Neuron (in vitro differentiated cells): ENCODE results near the gene RPS19.

Experiments
- H2AFZ ChIP-seq: one replicate; pipeline ENCODE4 v1.6.1; 2013; ENCODE audit warnings: low read depth, mild to moderate bottlenecking, inconsistent platforms, low read length, moderate library complexity
- H3K27me3 ChIP-seq: one replicate; pipeline ENCODE4 v1.6.1; 2013; ENCODE audit warnings: low read length; ENCODE audit not compliant: insufficient read depth
- H3K36me3 ChIP-seq: one replicate; pipeline ENCODE4 v1.6.1; 2013; ENCODE audit warnings: low read length; ENCODE audit not compliant: insufficient read depth
- H3K4me1 ChIP-seq: one replicate; pipeline ENCODE4 v1.6.1; 2013; ENCODE audit warnings: low read length; ENCODE audit not compliant: insufficient read depth
- H3K4me3 ChIP-seq: 2 replicates; pipeline ENCODE4 v1.5.1; 2013; ENCODE audit warnings: mild to moderate bottlenecking, low read length, moderate library complexity
- H3K9me3 ChIP-seq: one replicate; pipeline ENCODE4 v1.6.1; 2013; ENCODE audit warnings: low read length

Gene RPS19

GRCh38 chr19:41888926-41889325 is 28.9 kb downstream of the RPS19 start:
- Histone ChIP-seq H2AFZ (no peak overlapping the region), H3K9me3 (no peaks in the 10 kb centered on the region), H3K4me1 (no peaks in the 10 kb centered on the region), H3K36me3 (peaks cover 10% of the 10 kb centered on the region), H3K27me3 (no peaks in the 10 kb centered on the region), H3K4me3 (no peak overlapping the region)

GRCh38 chr19:41889896-41890295 is 29.8 kb downstream of the RPS19 start:
- Histone ChIP-seq H2AFZ (no peak overlapping the region), H3K4me1 (no peaks in the 10 kb centered on the region), H3K36me3 (peaks cover 10% of the 10 kb centered on the region), H3K9me3 (no peaks in the 10 kb centered on the region), H3K27me3 (no peaks in the 10 kb centered on the region), H3K4me3 (no peak overlapping the region)

GRCh38 chr19:41890936-41891335 is 30.9 kb downstream of the RPS19 start:
- Histone ChIP-seq H3K9me3 (no peaks in the 10 kb centered on the region), H3K27me3 (no peaks in the 10 kb centered on the region), H3K36me3 (peaks cover 13% of the 10 kb centered on the region), H3K4me1 (no peaks in the 10 kb centered on the region), H3K4me3 (no peak overlapping the region), H2AFZ (no peak overlapping the region)

- no peaks in the 10 kb centered on the region for H3K4me1 ChIP-seq
Observed at GRCh38 chr19:41892173-41892902, 32.3 kb downstream of the RPS19 start.

GRCh38 chr19:41893899-41894298 is 33.8 kb downstream of the RPS19 start:
- Histone ChIP-seq H3K4me1 (no peaks in the 10 kb centered on the region), H3K9me3 (no peaks in the 10 kb centered on the region), H2AFZ (no peak overlapping the region), H3K36me3 (peaks cover 20% of the 10 kb centered on the region), H3K4me3 (no peak overlapping the region), H3K27me3 (no peaks in the 10 kb centered on the region)

More at GRCh38 chr19:41892173-41892902, 32.3 kb downstream of the RPS19 start:
- H3K27me3 ChIP-seq, result no peaks in the 10 kb centered on the region
- no peak overlapping the region for H2AFZ ChIP-seq
- H3K9me3 ChIP-seq, result no peaks in the 10 kb centered on the region
- H3K4me3 ChIP-seq, result no peak overlapping the region
- H3K36me3 ChIP-seq, result peaks cover 13% of the 10 kb centered on the region

- Histone ChIP-seq H3K9me3 (no peaks in the 10 kb centered on the region), H3K36me3 (peaks cover 18% of the 10 kb centered on the region), H3K4me1 (no peaks in the 10 kb centered on the region), H3K4me3 (no peak overlapping the region), H3K27me3 (no peaks in the 10 kb centered on the region), H2AFZ (no peak overlapping the region)
Observed at GRCh38 chr19:41894350-41894749, 34.3 kb downstream of the RPS19 start.

- Histone ChIP-seq H3K36me3 (peaks cover 10% of the 10 kb centered on the region), H3K4me3 (no peak overlapping the region)
Observed at GRCh38 chr19:41895745-41896580, 35.9 kb downstream of the RPS19 start.

GRCh38 chr19:41896581-41896942 is 36.5 kb downstream of the RPS19 start:
- no peak overlapping the region for H3K4me3 ChIP-seq
- peaks cover 12% of the 10 kb centered on the region for H3K36me3 ChIP-seq

More at GRCh38 chr19:41895745-41896580, 35.9 kb downstream of the RPS19 start:
- Histone ChIP-seq H3K4me1 (no peaks in the 10 kb centered on the region), H3K9me3 (no peaks in the 10 kb centered on the region), H3K27me3 (no peaks in the 10 kb centered on the region), H2AFZ (no peak overlapping the region)

GRCh38 chr19:41897181-41897580 is 37.1 kb downstream of the RPS19 start:
- H2AFZ ChIP-seq, result no peak overlapping the region
- no peaks in the 10 kb centered on the region for H3K4me1 ChIP-seq
- H3K27me3 ChIP-seq, result no peaks in the 10 kb centered on the region
- H3K36me3 ChIP-seq, result peaks cover 18% of the 10 kb centered on the region
- H3K9me3 ChIP-seq, result no peaks in the 10 kb centered on the region
- no peak overlapping the region for H3K4me3 ChIP-seq

More at GRCh38 chr19:41896581-41896942, 36.5 kb downstream of the RPS19 start:
- Histone ChIP-seq H3K9me3 (no peaks in the 10 kb centered on the region), H3K4me1 (no peaks in the 10 kb centered on the region), H3K27me3 (no peaks in the 10 kb centered on the region), H2AFZ (no peak overlapping the region)

- no peak overlapping the region for H3K4me3 ChIP-seq
- H3K36me3 ChIP-seq, result peaks cover 23% of the 10 kb centered on the region
- no peaks in the 10 kb centered on the region for H3K9me3 ChIP-seq
Observed at GRCh38 chr19:41897820-41898219, 37.8 kb downstream of the RPS19 start.

GRCh38 chr19:41898235-41898634 is 38.2 kb downstream of the RPS19 start:
- H3K9me3 ChIP-seq, result no peaks in the 10 kb centered on the region
- H3K4me1 ChIP-seq, result no peaks in the 10 kb centered on the region
- H3K36me3 ChIP-seq, result peaks cover 28% of the 10 kb centered on the region
- no peak overlapping the region for H2AFZ ChIP-seq
- no peak overlapping the region for H3K4me3 ChIP-seq
- H3K27me3 ChIP-seq, result no peaks in the 10 kb centered on the region

More at GRCh38 chr19:41897820-41898219, 37.8 kb downstream of the RPS19 start:
- no peaks in the 10 kb centered on the region for H3K27me3 ChIP-seq
- H2AFZ ChIP-seq, result no peak overlapping the region
- H3K4me1 ChIP-seq, result no peaks in the 10 kb centered on the region

GRCh38 chr19:41901707-41902360 is 41.8 kb downstream of the RPS19 start:
- no peak overlapping the region for H2AFZ ChIP-seq
- no peaks in the 10 kb centered on the region for H3K27me3 ChIP-seq
- no peak overlapping the region for H3K4me3 ChIP-seq
- H3K36me3 ChIP-seq, result peaks cover 40% of the 10 kb centered on the region
- no peaks in the 10 kb centered on the region for H3K9me3 ChIP-seq
- H3K4me1 ChIP-seq, result no peaks in the 10 kb centered on the region

GRCh38 chr19:41902594-41902993 is 42.5 kb downstream of the RPS19 start:
- Histone ChIP-seq H2AFZ (no peak overlapping the region), H3K4me3 (no peak overlapping the region), H3K4me1 (no peaks in the 10 kb centered on the region), H3K36me3 (peaks cover 40% of the 10 kb centered on the region), H3K27me3 (no peaks in the 10 kb centered on the region), H3K9me3 (no peaks in the 10 kb centered on the region)
